Esophagus squamous epithelium (tissue), 4 donors: Measurements from ENCODE around the gene LCE2C.

Source experiments
- POLR2A ChIP-seq, 4 donors: fragments of 450-650 bp; IDR thresholded peaks; one replicate each; pipeline ENCODE4 v1.6.1; 2017; ENCODE audit warnings: antibody characterized with exemption in 4 of 4, mild to moderate bottlenecking in 4 of 4, moderate library complexity in 3 of 4
- TF ChIP-seq, protein P1 (sequence below), 6 experiments: fragments of 450-650 bp in 4 of 6; fragments of 200-600 bp in 2 of 6; sonication (generic) in 2 of 6; IDR thresholded peaks; one replicate each; pipeline ENCODE4 v1.5.1; 2016 to 2019; ENCODE audit warnings: antibody characterized with exemption in 6 of 6, mild to moderate bottlenecking in 4 of 6, moderate library complexity in 4 of 6

DNA sequence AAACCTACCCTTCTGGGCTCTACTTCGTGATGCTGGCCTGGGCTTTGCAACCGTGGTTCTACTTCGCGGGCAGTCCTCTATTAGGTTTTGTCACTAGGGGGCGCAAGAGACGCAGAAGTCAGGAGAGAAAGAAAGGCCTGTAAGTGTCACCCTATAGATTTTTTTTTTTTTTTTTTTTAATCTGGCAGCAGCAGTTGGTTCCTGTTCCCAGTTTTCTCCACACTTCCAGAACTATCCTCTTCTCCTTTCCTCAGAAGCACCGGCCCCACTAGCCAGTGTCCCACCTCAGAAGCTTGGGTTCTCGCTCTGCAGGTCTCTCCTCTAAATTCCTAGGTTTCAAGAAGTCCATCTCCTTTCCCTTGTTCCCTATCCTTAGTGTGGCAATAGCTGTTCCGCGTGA lies 21.0 kb upstream of the LCE2C start:
- TF ChIP-seq, protein P1, sequence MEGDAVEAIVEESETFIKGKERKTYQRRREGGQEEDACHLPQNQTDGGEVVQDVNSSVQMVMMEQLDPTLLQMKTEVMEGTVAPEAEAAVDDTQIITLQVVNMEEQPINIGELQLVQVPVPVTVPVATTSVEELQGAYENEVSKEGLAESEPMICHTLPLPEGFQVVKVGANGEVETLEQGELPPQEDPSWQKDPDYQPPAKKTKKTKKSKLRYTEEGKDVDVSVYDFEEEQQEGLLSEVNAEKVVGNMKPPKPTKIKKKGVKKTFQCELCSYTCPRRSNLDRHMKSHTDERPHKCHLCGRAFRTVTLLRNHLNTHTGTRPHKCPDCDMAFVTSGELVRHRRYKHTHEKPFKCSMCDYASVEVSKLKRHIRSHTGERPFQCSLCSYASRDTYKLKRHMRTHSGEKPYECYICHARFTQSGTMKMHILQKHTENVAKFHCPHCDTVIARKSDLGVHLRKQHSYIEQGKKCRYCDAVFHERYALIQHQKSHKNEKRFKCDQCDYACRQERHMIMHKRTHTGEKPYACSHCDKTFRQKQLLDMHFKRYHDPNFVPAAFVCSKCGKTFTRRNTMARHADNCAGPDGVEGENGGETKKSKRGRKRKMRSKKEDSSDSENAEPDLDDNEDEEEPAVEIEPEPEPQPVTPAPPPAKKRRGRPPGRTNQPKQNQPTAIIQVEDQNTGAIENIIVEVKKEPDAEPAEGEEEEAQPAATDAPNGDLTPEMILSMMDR (IDR thresholded peaks at IDR 0.05), result peak; percentile 34 to 73 (median 62)
- TF ChIP-seq POLR2A (IDR thresholded peaks at IDR 0.05), result no peak
